HEK293T (cell line): ENCODE measurements around the gene NFS1.

ENCODE experiments used
- CTCF ChIA-PET: fragments of 350-600 bp; formaldehyde crosslinking; extraction: SDS; loops from one replicate; lab custom pipeline; 2021; ENCODE audit warnings: antibody characterized with exemption, inconsistent platforms; lab: Yijun Ruan, JAX
- POLR2A ChIA-PET: fragments of 350-600 bp; formaldehyde crosslinking; extraction: SDS; loops from one replicate; lab custom pipeline; 2020; ENCODE audit warnings: antibody characterized with exemption, inconsistent platforms; lab: Yijun Ruan, JAX
- DNase-seq: peaks from one replicate; pipeline ENCODE4 v3.0.0; 2012; ENCODE audit warnings: mixed read lengths; ENCODE audit errors: extremely low spot score
- ARNT ChIP-seq: fragments of 450-650 bp; IDR thresholded peaks from 2 replicates; pipeline ENCODE4 v1.6.1; 2017; ENCODE audit warnings: mild to moderate bottlenecking
- BHLHE40 ChIP-seq: fragments of 450-650 bp; IDR thresholded peaks from 2 replicates; pipeline ENCODE4 v1.6.1; 2016; ENCODE audit warnings: mild to moderate bottlenecking, moderate library complexity, borderline replicate concordance
- CTBP1 ChIP-seq: fragments of 450-650 bp; IDR thresholded peaks from 2 replicates; pipeline ENCODE4 v1.6.1; 2016; ENCODE audit warnings: borderline replicate concordance
- ELF4 ChIP-seq: fragments of 450-650 bp; IDR thresholded peaks from 2 replicates; pipeline ENCODE4 v1.6.1; 2017; ENCODE audit warnings: antibody characterized with exemption
- FOXA1 ChIP-seq: fragments of 450-650 bp; IDR thresholded peaks from 2 replicates; pipeline ENCODE4 v1.6.1; 2016; ENCODE audit warnings: mild to moderate bottlenecking
- FOXK2 ChIP-seq: fragments of 450-650 bp; IDR thresholded peaks from 2 replicates; pipeline ENCODE4 v1.6.1; 2016; ENCODE audit warnings: mild to moderate bottlenecking
- FOXM1 ChIP-seq: fragments of 450-650 bp; IDR thresholded peaks from 2 replicates; pipeline ENCODE4 v1.6.1; 2017; ENCODE audit warnings: mild to moderate bottlenecking, borderline replicate concordance
- HDGF ChIP-seq: fragments of 450-650 bp; IDR thresholded peaks from 2 replicates; pipeline ENCODE4 v1.6.1; 2017; ENCODE audit warnings: antibody characterized with exemption, borderline replicate concordance
- L3MBTL2 ChIP-seq: fragments of 450-650 bp; conservative IDR thresholded peaks from 2 replicates; pipeline ENCODE4 v1.6.1; 2016; ENCODE audit warnings: mild to moderate bottlenecking
- LEF1 ChIP-seq: fragments of 450-650 bp; IDR thresholded peaks from 2 replicates; pipeline ENCODE4 v1.6.1; 2017; ENCODE audit warnings: mild to moderate bottlenecking, borderline replicate concordance
- NFRKB ChIP-seq: fragments of 450-650 bp; IDR thresholded peaks from 2 replicates; pipeline ENCODE4 v1.6.1; 2016; ENCODE audit warnings: mild to moderate bottlenecking, moderate library complexity
- PKNOX1 ChIP-seq: fragments of 450-650 bp; IDR thresholded peaks from 2 replicates; pipeline ENCODE4 v1.6.1; 2016
- SP1 ChIP-seq: fragments of 450-650 bp; IDR thresholded peaks from 2 replicates; pipeline ENCODE4 v1.6.1; 2017
- SUZ12 ChIP-seq: fragments of 450-650 bp; IDR thresholded peaks from 2 replicates; pipeline ENCODE4 v1.6.1; 2016; ENCODE audit warnings: mild to moderate bottlenecking
- TARDBP ChIP-seq: fragments of 450-650 bp; IDR thresholded peaks from 2 replicates; pipeline ENCODE4 v1.6.1; 2016
- ZNF384 ChIP-seq: fragments of 450-650 bp; IDR thresholded peaks from 2 replicates; pipeline ENCODE4 v1.6.1; 2016

NFS1 gene

GRCh38 chr20:35651958-35652357 lies 47.2 kb downstream of the NFS1 start:
- DNase-seq = no peak
- CTCF ChIA-PET = interaction anchor here (0.9 kb wide), 1 partner anchor 33 kb away, joined by 3 read pairs; no protein-coding TSS in a partner anchor
- TF ChIP-seq ZNF384 (no peak), ARNT (no peak)
- POLR2A ChIA-PET = interaction anchor here (1.0 to 1.7 kb wide), 3 partner anchors 12 to 90 kb away, joined by 3 to 7 read pairs (median 7); partner anchors contain the start of genes CPNE1, RBM12 and RBM39

- CTCF ChIA-PET = no interaction called here
- POLR2A ChIA-PET = no interaction called here
- no peak for DNase-seq
- TF ChIP-seq TARDBP (no peak), NFRKB (no peak), FOXA1 (no peak), L3MBTL2 (no peak), SP1 (no peak), CTBP1 (no peak), PKNOX1 (no peak), ELF4 (no peak), ARNT (no peak), SUZ12 (no peak), LEF1 (no peak), BHLHE40 (no peak), FOXK2 (no peak), HDGF (no peak), ZNF384 (no peak), FOXM1 (no peak)
Observed at GRCh38 chr20:35650632-35651031, 48.5 kb downstream of the NFS1 start.

GRCh38 chr20:35648836-35649235 lies 50.3 kb downstream of the NFS1 start:
- POLR2A ChIA-PET = no interaction called here
- no peak for DNase-seq
- CTCF ChIA-PET = no interaction called here
- TF ChIP-seq LEF1 = no peak
- TF ChIP-seq L3MBTL2 = no peak
- TF ChIP-seq HDGF = no peak
- TF ChIP-seq NFRKB = no peak
- TF ChIP-seq SUZ12 = no peak
- no peak for TF ChIP-seq FOXK2
- no peak for TF ChIP-seq TARDBP
- TF ChIP-seq ARNT = no peak
- no peak for TF ChIP-seq CTBP1
- no peak for TF ChIP-seq ZNF384
- no peak for TF ChIP-seq FOXA1
- TF ChIP-seq FOXM1 = no peak
- TF ChIP-seq PKNOX1 = no peak
- no peak for TF ChIP-seq SP1
- no peak for TF ChIP-seq ELF4
- TF ChIP-seq BHLHE40 = no peak

- ChIA-PET POLR2A (no interaction called here), CTCF (no interaction called here)
- no peak for DNase-seq
- no peak for TF ChIP-seq CTBP1
Observed at GRCh38 chr20:35644806-35645205, 54.3 kb downstream of the NFS1 start.

GRCh38 chr20:35643045-35643444 lies 56.1 kb downstream of the NFS1 start:
- CTCF ChIA-PET = no interaction called here
- TF ChIP-seq PKNOX1 (no peak), L3MBTL2 (no peak), ELF4 (no peak), TARDBP (no peak), CTBP1 (no peak), FOXM1 (no peak), ARNT (no peak), ZNF384 (no peak), HDGF (no peak), FOXK2 (no peak), NFRKB (no peak), BHLHE40 (no peak), FOXA1 (no peak), SUZ12 (no peak), LEF1 (no peak), SP1 (no peak)
- no peak for DNase-seq
- POLR2A ChIA-PET = no interaction called here

- ChIA-PET POLR2A (interaction anchor here (0.8 to 1.9 kb wide), 2 partner anchors 22 to 101 kb away, joined by 3 to 4 read pairs; partner anchors contain the start of genes CPNE1, RBM12 and RBM39), CTCF (no interaction called here)
- TF ChIP-seq ELF4 (no peak), LEF1 (no peak), SUZ12 (no peak), HDGF (no peak), FOXM1 (no peak), L3MBTL2 (no peak), FOXA1 (no peak), CTBP1 (no peak), BHLHE40 (no peak), PKNOX1 (no peak), NFRKB (no peak), TARDBP (no peak), SP1 (no peak)
- DNase-seq = no peak
Observed at GRCh38 chr20:35641743-35642142, 57.4 kb downstream of the NFS1 start.
